GM21528 (cell line): ENCODE data around the gene SAMHD1.
"Not testable (repeated sequence)": the region's sequence is repeated elsewhere in the genome, so short reads cannot be mapped to it uniquely, and the experiment has no call there.

Source experiments
- ATAC-seq: cut with Tn5 transposase; IDR thresholded peaks from one replicate; pipeline ENCODE4 v1.9.1; 2021; ENCODE audit warnings: mild to moderate bottlenecking, moderate library complexity; ENCODE audit not compliant: unreplicated experiment, low FRiP score

SAMHD1 gene

DNA sequence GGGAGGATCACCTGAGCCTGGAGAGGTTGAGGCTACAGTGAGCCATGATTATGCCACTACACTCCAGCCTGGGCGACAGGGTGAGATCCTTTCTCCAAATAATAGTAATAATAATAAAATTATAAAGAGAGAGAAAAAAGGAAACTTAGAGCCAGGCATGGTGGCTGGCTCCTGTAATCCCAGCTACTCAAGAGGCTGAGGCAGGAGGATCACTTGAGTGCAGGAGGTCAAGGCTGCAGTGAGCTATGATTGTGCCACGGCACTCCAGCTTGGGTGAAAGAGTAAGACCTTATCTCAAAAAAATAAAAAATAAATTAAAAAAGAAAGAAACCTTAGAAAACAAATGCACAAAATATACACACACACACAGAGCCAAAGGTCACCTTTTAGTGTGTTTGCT, 5.2 kb upstream of the SAMHD1 start:
- ATAC-seq: no peak

DNA sequence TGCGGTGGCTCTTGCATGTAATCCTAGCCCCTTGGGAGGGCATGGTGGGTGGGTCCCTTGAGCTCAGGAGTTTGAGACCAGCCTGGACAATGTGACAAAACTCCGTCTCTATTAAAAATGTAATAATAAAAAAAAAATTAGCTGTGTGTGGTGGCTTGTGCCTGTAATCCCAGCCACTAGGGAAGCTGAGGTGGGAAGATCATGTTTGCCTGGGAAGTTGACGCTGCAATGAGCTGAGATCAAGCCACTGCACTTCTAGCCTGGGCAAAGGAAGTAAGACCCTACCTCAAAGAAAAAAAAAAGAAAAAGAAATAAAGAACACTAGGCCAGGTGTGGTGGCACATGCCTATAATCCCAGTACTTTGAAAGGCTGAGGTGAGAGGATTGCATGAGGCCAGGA, 4.5 kb upstream of the SAMHD1 start:
- no peak for ATAC-seq

DNA sequence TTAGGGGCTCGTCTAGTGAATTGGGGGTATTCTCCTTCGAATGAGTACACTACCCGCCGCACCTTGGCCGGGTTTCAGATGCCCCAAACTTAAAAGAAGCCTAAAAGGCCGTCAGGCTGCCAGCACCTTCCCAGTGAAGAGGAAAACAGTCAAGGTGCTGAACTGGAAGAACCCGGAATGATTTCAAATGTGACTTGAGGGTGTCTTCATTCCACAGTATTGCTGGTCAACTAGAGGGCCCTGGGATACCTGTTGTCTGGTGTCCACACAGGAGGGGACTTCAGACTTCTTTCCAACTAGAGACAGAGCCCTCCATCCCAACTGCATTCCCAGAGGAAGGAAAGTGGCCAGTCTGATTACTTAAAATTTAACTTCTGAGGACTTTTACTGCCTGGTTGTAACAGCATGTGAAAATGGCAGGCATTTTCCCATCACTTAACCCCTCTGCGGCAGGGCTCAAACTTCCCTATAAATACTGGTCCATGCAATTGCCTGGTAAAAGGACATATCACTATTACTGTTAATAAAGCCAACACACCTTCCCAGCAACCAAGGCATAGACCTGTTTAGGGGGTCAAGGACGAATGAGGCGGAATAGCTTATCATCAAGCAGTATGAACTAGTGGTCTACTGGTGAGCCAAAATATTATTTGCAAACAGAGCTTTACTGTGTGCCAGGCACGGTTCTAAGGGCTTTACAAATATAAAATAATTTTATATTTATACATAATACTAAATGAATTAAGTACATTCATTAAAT, 651 bp upstream of the SAMHD1 start:
- ATAC-seq: no peak

DNA sequence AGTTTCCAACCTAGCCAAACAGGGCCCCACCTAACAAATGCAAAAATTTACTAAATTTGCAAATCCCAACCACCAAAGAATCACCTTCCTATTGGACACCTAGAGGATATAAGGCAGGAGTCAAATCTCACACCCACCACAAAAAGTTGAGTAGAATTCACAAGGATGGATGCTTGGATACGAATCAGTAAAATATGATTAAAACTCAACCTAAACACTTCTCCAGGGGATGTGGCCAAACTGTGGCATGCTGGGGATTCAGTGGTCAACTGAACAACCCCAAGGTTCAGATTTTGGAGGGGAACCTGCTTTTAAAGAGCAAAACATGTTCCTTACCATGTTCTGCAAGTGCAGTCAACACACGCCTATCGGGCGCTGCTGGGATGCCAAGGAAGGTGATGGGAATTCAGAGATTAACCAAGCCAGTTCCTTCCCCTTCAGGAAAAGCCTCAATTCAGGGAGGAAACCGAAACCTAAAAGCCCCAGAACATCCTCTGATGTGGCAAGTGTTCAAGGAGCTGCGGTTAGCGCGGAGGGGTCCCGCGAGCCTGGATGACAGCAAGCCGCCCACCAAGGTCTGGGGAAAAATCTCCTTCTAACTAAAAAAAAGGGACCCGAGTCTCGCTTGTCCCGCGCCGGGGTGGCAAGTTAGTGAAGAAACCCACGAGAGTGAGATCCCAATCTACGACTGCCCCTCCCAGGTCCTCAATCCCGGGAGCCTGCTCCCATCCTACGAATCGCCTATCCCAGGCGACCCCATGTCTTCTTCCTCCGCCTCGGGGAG, 902 bp downstream of the SAMHD1 start:
- no peak for ATAC-seq

DNA sequence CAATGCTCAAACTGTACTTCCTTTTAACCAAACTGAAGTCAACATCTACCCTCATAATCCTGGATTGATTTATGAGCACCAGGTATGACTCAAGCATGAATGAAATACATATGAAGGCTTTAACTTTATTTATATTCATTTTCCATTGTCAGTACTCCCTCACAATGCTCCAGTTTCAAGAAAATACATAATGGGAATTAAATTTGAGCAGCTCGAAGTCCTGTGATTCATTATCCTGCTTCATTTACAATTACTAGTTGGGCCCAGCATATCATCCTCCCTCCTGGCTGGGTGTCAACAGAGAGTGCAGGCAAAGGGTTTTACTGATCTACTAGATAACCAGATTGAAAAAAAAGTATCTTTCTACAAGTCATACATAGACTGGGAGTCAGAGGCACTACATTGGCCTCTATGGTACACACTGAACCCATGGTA, 10.1 kb downstream of the SAMHD1 start:
- ATAC-seq: no peak

DNA sequence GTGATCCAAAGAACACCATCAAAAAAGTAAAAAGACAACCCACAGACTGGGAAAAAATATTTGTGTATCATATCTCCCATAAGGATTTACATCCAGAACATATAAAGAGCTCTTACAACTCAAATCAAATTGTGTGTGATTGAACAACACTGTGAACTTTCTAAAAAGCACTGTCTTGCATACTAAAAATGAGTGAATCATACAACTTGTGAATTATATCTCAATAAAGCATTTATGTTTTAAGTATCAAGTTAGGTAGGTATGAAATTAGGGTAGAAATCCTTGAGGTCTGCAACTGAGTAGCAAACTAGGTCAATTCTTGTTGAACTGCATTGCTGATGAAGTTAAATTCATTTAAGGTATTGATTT, 14.1 kb downstream of the SAMHD1 start:
- no peak for ATAC-seq

DNA sequence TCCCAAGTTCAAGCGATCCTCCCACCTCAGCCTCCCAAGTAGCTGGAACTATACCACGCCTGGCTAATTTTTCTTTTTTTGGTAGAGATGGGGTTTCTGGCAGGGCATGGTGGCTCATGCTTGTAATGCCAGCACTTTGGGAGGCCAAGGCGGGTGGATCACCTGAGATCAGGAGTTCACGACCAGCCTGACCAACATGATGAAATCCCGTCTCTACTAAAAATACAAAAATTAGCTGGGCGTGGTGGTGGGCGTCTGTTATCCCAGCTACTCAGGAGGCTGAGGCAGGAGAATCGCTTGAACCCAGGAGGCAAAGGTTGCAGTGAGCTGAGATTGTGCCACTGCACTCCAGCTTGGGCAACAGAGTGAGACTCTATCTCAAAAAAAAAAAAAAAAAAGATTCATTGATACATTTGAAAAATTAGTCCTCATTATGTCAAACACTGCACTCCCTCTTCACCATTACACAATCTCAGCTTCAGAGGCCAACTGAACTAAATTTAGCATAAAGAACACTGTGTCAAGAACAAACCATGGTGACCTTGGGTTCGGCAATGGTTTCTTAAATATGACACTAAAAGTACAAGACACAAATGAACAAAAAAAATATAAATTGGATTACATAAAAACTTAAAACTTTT, 14.6 kb downstream of the SAMHD1 start:
- not testable (repeated sequence) for ATAC-seq

DNA sequence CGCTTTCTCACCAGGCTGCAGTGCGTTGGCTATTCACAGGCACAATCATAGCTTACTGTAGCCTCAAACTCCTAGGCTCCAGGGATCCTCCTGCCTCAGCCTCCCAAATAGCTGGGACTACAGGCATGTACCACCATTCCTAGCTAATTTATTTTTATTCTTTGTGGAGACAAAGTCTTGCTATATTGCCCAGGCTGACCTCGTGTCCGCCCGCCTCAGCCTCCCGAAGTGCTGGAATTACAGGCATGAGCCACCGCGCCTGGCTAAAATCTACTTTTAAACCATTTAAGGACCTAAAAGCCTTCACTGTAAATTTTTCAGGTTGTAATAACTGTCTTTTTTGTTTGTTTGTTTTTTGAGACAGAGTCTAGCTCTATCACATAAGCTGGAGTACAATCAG, 15.2 kb downstream of the SAMHD1 start:
- no peak for ATAC-seq

DNA sequence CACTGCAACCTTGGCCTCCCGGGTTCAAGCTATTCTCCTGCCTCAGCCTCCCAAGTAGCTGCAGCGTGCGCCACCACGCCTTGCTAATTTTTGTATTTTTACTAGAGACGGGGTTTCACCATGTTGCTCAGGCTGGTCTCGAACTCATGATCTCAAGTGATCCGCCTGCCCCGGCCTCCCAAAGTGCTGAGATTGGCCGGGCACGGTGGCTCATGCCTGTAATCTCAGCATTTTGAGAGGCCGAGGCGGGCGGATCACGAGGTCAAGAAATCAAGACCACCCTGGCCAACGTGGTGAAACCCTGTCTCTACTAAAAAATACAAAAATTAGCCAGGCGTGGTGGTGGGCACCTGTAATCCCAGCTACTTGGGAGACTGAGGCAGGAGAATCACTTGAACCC, 17.9 kb downstream of the SAMHD1 start:
- ATAC-seq: not testable (repeated sequence)

DNA sequence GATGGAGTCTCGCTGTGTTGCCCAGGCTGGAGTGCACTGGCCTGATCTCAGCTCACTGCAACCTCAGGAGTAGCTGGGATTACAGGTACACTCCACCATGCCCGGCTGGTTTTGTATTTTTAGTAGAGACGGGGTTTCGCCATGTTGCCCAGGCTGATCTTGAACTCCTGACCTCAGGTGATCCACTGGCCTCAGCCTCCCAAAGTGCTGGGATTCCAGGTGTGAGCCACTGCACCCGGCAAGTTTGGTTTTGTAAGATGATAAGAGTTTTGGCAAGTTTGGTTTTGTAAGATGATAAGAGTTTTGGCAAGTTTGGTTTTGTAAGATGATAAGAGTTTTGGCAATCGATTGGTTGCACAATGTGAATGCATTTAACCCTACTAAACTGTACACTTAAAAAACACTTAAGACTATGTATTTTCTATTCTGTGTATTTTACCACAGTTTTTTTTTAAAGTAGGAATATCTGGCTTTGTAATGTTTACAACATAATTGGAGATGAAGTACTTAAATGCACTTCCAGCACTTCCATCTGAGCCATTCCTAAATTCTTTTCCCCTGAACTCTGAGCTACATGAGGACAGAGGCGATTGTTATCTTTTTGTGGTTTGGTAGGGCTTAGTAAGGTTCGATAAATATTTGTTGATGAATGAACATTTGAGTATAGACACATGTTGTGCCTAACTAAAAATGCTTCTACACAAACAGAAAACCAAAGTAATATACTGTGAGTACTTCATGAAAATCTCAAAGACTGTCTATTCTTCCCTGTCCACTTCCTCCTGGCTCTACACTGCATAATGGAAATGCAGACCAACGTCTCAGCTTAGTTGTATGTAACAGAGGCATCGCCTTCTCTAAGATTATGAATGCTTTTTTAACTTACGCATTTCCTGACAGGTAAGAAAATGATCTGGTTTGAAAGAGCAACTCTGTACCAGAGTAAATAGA, 18.8 kb downstream of the SAMHD1 start:
- ATAC-seq: no peak

DNA sequence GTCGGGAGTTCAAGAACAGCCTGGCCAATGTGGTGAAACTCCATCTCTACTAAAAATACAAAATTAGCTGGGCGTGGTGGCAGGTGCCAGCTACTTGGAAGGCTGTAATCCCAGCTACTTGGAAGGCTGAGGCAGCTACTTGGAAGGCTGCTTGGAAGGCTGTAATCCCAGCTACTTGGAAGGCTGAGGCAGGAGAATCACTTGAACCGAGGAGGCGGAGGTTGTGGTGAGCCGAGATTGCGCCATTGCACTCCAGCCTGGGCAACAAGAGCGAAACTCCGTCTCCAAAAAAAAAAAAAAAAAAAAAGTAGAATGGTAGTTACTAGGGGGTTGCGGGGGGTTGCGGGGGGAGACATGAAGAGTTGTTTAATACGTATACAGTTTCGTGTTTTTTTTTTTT, 19.4 kb downstream of the SAMHD1 start:
- ATAC-seq: not testable (repeated sequence)

DNA sequence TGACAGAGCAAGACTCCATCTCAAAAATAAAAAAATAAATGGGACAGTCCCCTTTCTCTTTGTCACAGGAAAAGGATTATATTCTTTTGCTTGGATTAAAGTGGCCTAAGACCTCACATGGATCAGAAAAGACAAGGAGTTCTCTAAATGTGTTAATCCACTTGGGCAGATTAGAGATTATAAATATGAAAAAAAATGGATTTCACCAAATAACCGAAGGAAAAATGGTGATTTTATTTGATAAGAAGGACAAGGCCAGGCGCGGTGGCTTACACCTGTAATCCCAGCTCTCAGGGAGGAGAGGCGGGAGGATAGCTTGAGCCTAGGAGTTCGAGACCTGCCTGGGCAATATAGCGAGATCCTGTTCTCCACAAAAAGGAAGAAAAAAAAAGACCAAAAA, 21.8 kb downstream of the SAMHD1 start:
- ATAC-seq: no peak

DNA sequence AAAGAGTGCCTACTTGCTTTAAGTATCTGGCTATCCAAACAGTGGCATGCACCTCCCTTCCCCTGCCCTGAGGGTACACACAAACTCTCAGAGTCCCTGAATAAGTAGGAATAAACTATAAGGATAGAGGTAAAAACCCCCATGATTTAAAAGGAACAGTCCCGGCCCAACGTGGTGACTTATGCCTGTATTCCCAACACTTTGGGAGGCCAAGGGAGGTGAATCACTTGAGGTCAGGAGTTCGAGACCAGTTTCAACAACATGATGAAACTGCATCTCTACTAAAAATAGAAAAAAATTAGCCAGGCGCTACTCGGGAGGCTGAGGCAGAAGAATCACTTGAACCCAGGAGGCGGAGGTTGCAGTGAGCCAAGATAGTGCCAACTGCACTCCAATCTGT, 22.2 kb downstream of the SAMHD1 start:
- ATAC-seq: no peak

DNA sequence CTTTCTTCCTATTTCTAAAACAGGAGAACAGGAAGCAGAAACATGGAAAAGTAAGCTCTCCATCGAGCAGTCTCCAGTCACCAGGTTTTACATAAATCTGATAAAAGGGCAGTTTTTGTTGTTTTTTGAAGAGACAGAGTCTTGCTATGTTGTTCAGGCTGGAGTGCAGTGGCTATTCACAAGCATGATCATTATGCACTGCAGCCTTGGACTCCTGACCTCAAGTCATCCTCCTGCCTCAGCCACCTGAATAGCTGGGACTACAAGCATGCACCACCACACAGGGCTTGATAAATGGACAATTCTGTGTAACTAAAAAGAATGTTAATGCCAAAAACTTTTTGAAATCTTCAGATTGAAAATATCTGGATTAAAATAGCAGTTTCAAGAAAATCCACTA, 23.8 kb downstream of the SAMHD1 start:
- no peak for ATAC-seq

DNA sequence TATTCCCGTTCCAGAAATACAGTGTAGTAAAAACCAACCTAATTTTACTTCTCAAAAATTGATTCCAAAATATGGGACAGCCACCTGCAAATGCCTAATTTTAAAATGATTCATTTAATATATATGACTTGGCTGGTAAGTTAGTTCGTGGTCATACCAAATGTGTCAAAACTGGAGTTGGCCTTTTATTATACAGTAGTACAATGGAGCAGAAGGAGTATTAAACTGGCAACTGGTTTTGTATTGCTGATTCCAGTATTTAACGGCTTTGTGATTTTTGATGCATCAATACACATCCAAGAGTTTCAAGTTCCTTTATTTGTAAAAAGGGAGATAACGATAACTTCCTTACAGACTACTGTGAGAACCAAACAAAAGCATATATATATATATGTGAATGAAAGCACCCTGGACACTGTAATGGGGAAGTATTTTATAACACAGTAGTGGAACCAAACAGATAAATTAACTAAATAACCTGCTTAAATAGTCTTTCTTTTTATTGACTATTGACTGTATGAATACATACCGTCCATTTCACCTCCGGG, 24.8 kb downstream of the SAMHD1 start:
- ATAC-seq: no peak

DNA sequence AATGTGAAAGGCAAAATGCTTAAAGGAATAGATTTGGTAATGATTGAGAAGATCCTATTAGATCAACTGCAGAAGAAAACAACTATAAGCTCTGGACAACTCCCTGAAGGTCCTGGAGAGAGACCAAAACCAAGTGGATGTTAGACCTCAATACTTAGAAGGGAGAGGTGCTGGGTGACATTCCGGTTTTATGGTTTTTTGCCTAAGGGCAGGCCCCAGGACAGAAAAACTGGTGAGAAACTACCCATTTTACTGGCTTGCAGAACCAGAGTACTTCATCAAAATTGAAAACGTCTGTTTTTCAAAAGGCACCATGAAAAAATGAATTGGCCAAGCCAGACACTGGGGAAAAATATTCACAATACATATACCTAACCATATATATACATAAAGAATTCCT, 26.3 kb downstream of the SAMHD1 start:
- ATAC-seq: no peak

DNA sequence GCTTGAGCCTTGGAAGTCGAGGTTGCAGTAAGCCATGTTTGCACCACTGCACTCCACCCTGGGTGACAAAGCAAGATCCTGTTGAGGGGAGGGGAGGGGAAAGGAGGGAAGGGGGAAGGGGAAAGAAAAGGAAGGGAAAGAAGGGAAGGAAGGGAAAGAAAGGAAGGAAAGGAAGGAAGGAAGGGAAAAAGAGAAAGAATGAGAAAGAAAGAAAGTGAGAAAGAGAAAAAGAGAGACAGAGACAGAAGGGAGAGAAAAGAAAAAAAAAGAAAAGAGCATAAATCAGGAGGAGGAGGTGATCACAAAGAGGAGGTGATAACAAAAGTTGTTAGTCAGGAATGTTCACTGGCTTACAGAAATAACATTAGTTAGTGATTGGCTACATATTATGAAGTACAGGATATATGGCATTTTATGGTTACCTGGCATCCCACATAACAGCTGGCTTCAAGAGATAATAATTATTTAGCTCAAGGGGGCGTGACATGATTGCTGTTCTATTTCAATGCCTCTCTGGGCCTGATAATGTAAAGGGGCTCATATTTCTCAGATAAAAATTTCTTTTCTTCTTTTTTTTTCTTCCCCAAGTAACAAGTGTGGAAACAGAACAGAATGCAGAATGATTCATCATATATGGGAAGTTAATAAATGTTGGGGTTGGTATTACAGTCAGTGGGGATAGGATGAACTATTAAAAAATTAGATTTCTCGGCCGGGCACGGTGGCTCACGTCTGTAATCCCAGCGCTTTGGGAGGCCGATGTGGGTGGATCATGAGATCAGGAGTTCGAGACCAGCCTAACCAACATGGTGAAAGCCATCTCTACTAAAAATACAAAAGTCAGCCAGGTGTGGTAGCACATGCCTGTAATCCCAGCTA, 27.1 kb downstream of the SAMHD1 start:
- ATAC-seq: no peak

DNA sequence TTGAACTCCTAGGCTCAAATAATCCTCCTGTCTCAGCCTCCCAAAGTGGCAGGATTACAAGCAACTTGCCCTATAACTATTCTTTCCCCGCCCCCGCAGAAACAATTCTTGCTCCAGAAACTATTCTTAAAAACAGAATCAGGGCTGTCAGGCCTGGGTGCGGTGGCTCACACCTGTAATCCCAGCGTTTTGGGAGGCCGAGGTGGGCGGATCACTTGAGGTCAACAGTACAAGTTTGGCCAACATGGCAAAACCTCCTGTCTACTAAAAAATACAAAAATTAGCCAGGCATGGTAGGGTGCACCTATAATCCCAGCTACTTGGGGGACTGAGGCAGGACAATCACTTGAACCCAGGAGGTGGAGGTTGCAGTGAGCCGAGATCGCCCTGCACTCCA, 31.2 kb downstream of the SAMHD1 start:
- no peak for ATAC-seq

DNA sequence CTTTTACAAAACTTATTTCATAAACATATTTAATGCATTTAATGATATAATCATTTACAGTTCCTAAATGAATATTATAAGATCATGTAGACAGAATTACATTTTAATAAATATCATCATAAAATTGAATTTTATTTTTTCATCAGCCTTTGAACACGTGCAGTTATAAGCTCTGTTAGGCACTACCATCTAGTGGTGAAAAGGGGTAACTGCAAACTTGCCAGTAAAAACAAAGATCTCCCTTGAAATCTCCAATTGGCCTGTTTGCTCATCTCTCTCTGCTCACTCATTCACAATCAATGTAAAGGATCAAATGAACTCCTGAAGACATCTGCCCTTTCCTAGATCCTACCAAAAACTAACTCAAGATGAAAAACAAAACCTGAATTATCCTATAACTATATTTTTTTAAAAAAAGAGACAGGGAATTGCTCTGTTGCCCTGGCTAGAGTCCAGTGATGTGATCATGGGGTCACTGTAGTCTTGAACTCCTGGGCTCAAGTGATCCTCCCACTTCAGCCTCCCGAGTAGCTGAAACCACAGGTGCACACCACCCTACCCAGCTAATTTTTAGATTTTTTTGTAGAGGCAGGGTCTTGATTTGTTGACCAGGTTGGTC, 31.7 kb downstream of the SAMHD1 start:
- ATAC-seq: no peak
